GM19438 (cell line): Measurements from ENCODE around the gene TRIM25.

Experiments
- ATAC-seq: cut with Tn5 transposase; IDR thresholded peaks from one replicate; pipeline ENCODE4 v1.9.1; 2021; ENCODE audit warnings: low read depth; ENCODE audit not compliant: unreplicated experiment

TRIM25 gene

DNA sequence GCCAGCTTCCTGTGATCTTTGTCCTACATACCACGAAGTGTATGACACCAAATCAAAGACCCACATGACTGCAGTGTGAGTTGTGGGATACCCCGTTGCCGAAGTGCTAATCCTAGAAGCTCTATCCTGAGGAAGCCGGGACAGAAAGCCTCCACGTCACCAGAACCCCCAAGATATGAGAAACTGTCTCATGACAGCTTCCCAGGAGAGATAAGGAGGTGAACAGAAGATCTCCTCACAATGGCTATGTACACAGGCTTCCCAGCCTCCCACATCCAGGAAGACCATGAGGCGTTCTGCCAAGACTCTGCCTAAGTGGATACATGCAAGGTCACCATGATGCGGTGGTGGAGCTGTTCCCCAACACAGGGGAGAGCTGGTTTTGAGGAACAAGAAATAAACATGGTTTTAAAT is 37.1 kb downstream of the TRIM25 start:
- no peak for ATAC-seq

DNA sequence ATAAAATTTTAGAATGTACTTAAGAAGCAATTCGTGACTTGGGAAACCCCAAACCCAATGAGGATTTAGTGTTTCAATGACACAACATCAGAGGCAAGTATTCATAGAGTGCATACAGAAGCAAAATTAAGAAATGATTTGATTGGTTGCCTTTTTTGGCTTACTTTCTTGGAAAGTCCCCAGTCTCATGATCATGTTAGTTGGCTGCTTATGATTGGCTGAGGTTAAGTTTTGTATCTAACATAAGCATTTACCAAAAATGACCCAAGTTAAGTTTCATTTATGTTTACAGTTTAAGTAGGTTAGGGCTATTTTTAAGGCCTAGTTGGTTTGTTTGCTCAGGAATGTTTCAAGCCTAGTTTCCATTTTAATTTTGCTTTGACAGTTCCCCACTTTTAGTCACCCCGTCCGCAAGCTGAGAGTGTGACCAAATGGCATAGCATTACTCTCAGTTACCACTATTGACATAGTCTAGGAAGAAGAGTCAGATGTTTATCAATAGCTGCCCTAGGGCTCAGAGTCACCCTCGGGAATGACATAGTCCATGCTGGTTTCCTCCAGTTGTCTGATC is 43.7 kb downstream of the TRIM25 start:
- no peak for ATAC-seq

DNA sequence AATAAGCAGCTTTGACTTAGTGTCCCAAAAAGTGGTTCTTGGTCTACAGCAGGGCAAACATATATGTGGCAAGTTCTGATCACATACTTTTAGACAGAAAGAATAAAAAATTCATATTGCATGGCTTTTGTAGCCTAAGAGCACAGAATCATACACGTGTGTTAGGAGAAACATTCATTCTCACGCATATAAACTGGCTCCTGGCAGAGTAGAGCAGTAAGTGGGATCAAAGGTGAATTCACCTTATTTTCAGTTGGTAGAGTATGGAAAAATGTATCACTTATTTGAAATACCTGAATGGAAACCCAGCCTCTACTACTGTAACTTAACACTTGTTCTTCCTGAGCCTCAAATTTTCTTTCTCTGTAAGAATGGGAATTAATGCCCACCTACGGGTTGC is 45.1 kb downstream of the TRIM25 start:
- ATAC-seq, result no peak

DNA sequence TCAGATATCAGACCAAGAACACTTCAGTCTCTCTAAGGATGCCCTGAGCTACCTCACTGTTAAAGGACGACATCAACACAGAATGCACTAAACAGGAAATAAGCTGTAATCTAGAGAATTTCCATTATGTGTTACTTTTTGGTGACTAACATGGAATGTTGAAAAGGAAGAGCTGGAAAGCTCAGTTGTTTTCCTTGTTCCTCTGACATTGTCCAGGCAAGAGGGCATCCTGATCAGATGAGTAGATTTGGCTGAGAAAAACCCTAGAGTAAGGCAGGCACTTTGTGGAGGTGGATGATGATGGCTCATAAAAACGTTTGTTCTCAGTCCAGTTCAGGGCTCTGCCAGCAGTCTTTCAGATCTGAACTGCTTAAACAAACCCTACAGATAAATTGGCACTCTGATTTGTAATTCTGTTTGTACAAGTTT is 45.9 kb downstream of the TRIM25 start:
- ATAC-seq, result no peak

DNA sequence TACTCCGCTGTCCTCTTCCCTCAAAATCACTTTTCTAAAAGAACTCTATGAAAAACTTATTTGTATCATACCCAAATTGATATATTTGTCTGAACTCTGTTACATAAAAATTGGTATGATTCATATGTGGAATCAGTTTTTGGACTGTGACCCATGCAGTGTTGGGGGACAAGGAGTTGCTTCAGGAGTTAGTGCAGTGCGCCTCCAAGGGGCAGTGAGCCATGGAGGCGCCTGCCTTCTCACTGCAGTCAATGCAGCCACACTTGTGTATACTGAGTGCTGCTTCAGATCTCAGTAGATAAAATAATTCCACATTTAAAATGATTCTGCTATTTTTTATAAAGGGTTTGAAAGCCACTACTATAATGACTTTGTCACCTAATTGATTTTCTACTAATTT is 47.4 kb downstream of the TRIM25 start:
- ATAC-seq, result no peak

DNA sequence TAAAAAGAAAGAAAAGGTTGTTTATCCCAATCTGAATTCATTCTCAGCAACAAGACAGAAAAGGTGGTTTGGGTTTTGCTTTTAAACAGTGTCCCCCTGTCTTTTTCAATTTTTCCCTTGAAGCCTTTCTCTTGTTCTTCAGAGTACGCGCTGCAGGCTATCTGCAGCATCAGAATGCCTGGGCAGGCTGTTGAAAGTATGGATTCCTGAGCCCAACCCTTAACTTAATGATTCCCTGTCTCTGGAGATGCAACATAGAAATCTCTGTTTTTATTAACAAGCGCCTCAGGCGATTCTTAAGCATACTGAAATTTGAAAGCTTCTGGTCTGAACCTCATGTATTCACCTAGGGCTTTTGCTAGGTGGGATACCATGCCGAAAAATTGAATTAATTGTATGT is 47.8 kb downstream of the TRIM25 start:
- ATAC-seq, result no peak

DNA sequence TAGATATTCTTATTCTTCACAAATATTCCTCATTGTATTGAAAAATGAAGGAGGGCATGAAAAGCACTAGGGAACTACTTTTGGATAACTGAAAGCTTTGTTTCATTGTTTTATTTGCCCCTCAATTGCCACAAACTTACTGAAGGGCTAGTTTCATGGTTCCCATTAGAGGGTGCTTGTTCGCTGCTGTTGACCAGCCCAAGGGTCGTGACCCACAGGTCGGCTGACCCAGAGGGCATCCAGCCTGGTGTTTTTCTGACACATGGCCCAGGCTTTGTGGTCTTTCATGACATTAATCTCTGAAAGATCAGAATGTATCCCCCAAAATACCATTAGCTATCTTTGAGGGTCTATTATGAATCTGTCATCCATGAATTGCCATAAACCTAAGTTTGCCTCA is 49.9 kb downstream of the TRIM25 start:
- ATAC-seq, result no peak

DNA sequence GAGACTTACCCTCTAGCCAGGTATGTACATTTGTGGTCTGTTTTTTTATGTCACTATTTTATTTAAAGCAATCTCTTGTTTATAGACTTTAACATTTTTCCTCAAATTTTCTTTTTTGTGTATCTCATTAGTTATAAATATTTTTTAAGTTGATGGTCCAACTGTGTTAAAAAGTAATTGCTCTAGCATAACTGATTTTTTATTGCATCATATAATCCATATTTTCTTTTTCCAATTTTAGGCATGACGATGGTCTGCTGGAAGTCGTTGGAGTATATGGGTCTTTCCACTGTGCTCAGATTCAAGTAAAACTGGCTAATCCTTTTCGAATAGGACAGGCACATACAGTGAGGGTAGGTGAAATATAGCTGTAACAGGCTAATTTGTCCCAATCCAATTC is 52.0 kb downstream of the TRIM25 start:
- no peak for ATAC-seq

DNA sequence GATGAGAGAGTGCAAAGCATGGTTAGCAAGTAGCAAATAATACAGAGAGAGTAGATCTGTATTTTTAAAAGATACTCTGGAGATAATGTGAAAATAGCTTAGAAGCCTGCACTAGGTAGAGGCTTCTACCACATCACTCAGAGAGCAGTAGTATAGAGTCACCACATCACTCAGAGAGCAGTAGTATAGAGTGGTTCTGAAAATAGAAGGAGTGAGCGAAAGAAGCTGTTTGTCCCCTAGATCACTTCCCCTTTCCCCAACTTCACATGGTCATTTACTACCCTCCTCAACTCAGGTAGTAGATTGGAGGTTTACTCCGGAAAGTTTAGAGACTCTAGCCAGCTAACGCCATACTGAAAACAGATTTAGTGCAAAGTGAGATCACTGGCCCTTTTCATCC is 62.8 kb downstream of the TRIM25 start:
- no peak for ATAC-seq

DNA sequence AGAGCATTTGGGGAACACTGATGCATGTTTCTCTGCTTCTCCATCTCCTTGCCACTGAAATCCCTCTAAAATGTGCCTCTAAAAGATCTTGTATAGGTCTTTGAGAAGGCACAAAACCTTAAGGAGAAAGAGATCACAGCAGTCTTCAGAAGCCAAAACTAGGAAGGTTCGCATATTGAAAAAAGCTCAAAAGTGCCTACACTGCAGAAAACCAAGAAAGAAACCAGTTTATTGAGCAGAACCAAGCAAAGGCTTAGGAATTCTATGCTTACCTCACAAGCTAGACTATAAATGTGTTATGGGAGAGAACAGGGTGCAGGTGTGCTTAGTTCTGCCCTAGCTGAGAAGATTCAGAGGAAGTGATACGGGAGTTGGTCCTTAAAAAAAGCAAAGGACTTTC is 63.3 kb downstream of the TRIM25 start:
- ATAC-seq, result no peak

DNA sequence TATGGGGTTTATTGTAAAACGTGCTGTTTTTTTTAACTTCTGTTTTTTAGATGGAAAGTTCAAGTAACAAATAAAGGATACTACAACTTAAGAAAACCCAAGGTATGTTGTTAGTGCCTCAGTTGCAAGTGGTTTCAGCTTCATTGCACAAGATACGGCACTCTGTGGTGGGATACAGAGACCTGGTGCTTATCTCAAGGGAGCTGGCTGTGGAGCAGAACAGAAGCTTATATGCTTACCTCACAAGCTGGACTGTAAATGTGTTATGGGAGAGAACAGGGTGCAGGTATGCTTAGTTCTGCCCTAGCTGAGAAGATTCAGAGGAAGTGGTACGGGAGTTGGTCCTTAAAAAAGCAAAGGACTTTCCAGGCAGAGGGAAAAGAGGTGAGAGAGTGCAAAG is 64.7 kb downstream of the TRIM25 start:
- ATAC-seq, result no peak

DNA sequence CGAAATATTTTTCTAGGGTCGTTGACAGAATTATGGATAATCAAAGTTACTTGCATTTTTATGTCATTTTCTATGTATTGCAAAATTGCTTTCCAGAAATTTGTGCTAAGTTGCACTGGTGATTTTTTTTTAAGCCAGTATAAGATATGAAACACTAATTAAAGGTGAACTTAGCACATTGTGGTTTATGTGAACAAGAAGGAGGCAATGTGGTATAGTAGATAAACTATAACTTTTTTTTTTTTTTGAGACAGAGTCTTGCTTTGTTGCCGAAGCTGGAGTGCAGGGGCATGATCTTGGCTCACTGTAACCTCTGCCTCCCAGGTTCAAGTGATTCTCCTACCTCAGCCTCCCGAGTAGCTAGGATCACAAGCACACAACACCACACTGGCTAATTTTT is 66.7 kb downstream of the TRIM25 start:
- no peak for ATAC-seq

DNA sequence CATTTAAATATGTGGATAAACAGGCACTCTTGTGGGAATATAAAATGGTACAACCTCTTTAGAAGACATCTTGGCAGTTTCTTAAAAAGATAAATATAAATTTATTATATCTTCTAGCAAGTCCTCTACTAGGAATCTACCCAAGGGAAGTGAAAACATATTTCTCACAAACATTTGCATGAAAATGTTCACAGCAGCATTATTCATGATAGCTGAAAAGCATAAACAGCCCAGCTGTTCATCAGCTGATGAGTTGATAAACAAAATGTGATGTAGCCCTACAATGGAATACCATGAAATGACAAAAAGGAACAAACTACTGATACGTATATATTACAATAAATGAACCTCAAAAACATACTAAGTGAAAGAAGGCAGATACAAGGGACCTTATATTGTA is 67.9 kb downstream of the TRIM25 start:
- no peak for ATAC-seq

DNA sequence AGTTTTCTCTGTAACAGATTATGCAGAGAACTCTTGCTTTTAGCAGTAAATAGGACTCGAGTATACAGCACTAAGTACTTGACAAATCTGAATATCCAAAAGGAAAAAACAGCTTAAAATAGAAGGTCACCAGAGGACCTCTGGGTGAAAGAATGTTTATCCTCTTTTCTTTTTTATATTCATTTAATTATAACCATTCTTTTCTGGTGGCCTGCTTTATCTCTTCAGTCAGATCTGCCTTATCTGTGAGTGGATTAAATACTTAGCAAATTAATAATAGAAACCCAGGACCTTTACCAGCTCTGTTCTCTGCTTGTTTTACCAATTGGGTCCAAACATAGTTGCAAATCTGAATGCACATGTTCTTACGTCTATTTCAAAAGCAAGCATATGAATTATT is 71.3 kb downstream of the TRIM25 start:
- ATAC-seq, result no peak

DNA sequence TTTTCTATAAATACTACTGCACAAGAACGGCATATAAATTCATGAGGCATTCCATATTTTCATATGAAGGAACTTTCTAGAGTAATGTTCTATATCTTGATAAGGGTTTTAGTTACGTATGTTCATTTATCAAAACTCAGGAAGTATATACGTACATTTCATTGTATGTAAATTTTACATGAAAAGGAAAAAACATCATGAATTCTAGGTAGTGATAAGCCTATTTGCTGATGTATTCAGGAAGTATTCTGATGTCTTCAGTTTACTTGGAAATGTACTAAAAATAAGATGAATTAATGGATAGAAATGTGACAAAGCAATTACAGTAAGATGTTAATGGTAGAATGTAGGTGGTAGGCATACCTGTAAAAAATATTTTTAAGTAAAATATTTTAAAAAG is 75.2 kb downstream of the TRIM25 start:
- ATAC-seq, result no peak
